Stimulated activated naive CD8-positive, alpha-beta T cell treated with anti-CD3 and anti-CD28 coated beads, Interleukin-15, Interleukin-2, amounts not matched to agents 100 ng/mL and 50 ng/mL, for 24 hours (primary cell): ENCODE data around the gene NTNG1.
"Not testable (repeated sequence)": the region's sequence is repeated elsewhere in the genome, so short reads cannot be mapped to it uniquely, and the experiment has no call there.

ENCODE experiments used
- H3K27ac Mint-ChIP-seq: one replicate; pipeline ENCODE4 v1.8.0; 2021; ENCODE audit warnings: mild to moderate bottlenecking, mixed read lengths
- H3K27me3 Mint-ChIP-seq: one replicate; pipeline ENCODE4 v1.8.0; 2021; ENCODE audit warnings: mixed read lengths
- H3K36me3 Mint-ChIP-seq: one replicate; pipeline ENCODE4 v1.8.0; 2021; ENCODE audit warnings: low read depth, mixed read lengths
- H3K4me1 Mint-ChIP-seq: one replicate; pipeline ENCODE4 v1.8.0; 2021; ENCODE audit warnings: low read depth, mixed read lengths
- H3K4me3 Mint-ChIP-seq: one replicate; pipeline ENCODE4 v1.8.0; 2021; ENCODE audit warnings: mild to moderate bottlenecking, mixed read lengths
- H3K9me3 Mint-ChIP-seq: one replicate; pipeline ENCODE4 v1.8.0; 2021; ENCODE audit warnings: mixed read lengths

NTNG1 gene

DNA sequence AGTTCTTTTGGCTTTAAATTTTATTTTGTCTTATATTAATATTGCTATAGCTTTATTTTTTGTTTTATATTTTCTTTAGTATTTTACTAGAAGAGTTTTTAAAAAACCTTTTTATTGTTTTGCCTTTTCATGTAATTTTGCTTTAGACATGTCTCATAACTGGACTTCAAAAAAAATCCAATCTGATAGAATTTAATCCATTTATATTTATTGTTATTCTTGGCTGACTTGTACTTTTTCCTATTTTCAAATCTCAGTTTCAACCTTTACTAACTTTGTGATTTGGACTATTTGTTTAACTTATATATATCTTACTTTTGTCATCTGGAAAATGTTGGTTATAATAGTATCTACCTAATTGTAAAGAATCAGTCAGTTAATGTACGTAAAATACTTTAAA lies 61.2 kb downstream of the NTNG1 start:
- Mint-ChIP-seq H3K9me3 (peaks cover 12% of the 10 kb centered on the region), H3K4me3 (no peak overlapping the region), H3K4me1 (no peaks in the 10 kb centered on the region), H3K27me3 (peaks cover 6% of the 10 kb centered on the region), H3K36me3 (no peaks in the 10 kb centered on the region), H3K27ac (no peak overlapping the region)

- no peaks in the 10 kb centered on the region for H3K4me1 Mint-ChIP-seq
- peaks cover 8% of the 10 kb centered on the region for H3K27me3 Mint-ChIP-seq
- H3K36me3 Mint-ChIP-seq, result no peaks in the 10 kb centered on the region
- peaks cover 4% of the 10 kb centered on the region for H3K9me3 Mint-ChIP-seq
- H3K27ac Mint-ChIP-seq, result no peak overlapping the region
- H3K4me3 Mint-ChIP-seq, result no peak overlapping the region
These were observed 72.4 kb downstream of the NTNG1 start for GRCh38 chr1:107213225-107213624.

- Mint-ChIP-seq H3K27ac (no peak overlapping the region), H3K4me3 (no peak overlapping the region), H3K36me3 (no peaks in the 10 kb centered on the region), H3K27me3 (peaks cover 3% of the 10 kb centered on the region), H3K9me3 (peaks cover 10% of the 10 kb centered on the region), H3K4me1 (no peaks in the 10 kb centered on the region)
These were observed 79.2 kb downstream of the NTNG1 start for GRCh38 chr1:107220036-107220435.

- H3K9me3 Mint-ChIP-seq, result no peaks in the 10 kb centered on the region
- no peaks in the 10 kb centered on the region for H3K36me3 Mint-ChIP-seq
- no peak overlapping the region for H3K27ac Mint-ChIP-seq
- H3K4me3 Mint-ChIP-seq, result no peak overlapping the region
- no peaks in the 10 kb centered on the region for H3K27me3 Mint-ChIP-seq
- H3K4me1 Mint-ChIP-seq, result no peaks in the 10 kb centered on the region
These were observed 84.9 kb downstream of the NTNG1 start for GRCh38 chr1:107225706-107226105.

DNA sequence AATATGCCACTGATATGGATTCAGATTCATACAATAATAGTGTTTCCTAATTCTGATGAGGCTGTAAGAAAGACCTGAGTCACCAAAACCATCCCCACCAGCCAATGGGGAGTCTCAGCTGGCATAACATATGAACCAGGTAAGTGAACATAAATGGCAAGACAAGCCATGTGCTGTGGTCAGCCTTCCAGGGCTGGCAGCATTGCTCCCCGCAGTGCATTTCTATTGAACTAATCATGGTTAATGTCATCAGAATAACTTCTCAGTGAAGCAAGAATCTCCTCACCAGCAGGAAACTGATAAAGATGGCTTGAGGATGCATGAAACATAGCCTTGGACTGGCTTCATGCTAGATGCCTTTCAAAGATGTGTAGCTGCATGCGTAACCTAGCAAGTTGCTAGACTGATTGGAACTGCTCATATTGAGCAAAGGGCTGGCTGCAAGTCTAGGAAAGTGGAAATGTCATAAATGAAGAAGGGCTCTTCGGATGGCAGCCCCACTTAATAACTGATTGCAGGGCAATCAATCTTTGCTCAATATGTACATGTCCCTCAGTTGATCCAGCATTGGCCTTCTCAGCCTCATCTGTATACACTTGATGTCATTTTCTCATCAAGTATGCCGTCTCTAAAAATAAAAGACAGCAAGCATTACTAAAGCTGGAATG lies 88.0 kb downstream of the NTNG1 start:
- no peak overlapping the region for H3K4me3 Mint-ChIP-seq

GRCh38 chr1:107229711-107230110 lies 88.9 kb downstream of the NTNG1 start:
- Mint-ChIP-seq H3K4me1 (no peaks in the 10 kb centered on the region), H3K4me3 (no peak overlapping the region), H3K27me3 (no peaks in the 10 kb centered on the region), H3K27ac (no peak overlapping the region), H3K36me3 (no peaks in the 10 kb centered on the region), H3K9me3 (no peaks in the 10 kb centered on the region)

More for the DNA sequence above, 88.0 kb downstream of the NTNG1 start:
- Mint-ChIP-seq H3K9me3 (no peaks in the 10 kb centered on the region), H3K36me3 (no peaks in the 10 kb centered on the region), H3K4me1 (no peaks in the 10 kb centered on the region), H3K27ac (no peak overlapping the region), H3K27me3 (no peaks in the 10 kb centered on the region)

- no peaks in the 10 kb centered on the region for H3K9me3 Mint-ChIP-seq
- H3K36me3 Mint-ChIP-seq, result no peaks in the 10 kb centered on the region
- H3K4me3 Mint-ChIP-seq, result no peak overlapping the region
- no peak overlapping the region for H3K27ac Mint-ChIP-seq
- H3K27me3 Mint-ChIP-seq, result no peaks in the 10 kb centered on the region
- no peaks in the 10 kb centered on the region for H3K4me1 Mint-ChIP-seq
These were observed 89.3 kb downstream of the NTNG1 start for GRCh38 chr1:107230121-107230520.

- no peak overlapping the region for H3K27ac Mint-ChIP-seq
- no peaks in the 10 kb centered on the region for H3K27me3 Mint-ChIP-seq
- no peaks in the 10 kb centered on the region for H3K4me1 Mint-ChIP-seq
- H3K4me3 Mint-ChIP-seq, result no peak overlapping the region
- H3K9me3 Mint-ChIP-seq, result peaks cover 8% of the 10 kb centered on the region
- H3K36me3 Mint-ChIP-seq, result no peaks in the 10 kb centered on the region
These were observed 90.5 kb downstream of the NTNG1 start for GRCh38 chr1:107231291-107231690.

DNA sequence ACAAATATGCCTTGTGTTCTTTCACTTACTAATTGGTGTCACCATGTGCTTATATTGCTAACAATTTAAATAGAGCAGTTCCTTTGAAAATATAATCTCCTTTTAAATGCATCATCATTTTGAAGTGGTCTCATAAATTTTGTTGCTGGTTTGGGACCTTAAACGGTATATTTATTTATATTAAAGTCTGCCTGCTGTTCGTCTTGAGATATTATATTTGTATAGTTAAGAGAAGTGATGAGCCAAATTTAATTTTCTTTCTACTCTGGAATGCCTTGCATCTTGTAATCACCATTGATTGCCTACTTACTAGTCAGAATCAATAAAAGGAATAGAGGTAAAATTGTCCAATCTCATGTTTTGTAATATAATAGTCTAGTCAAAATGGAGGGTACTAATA lies 91.6 kb downstream of the NTNG1 start:
- no peaks in the 10 kb centered on the region for H3K36me3 Mint-ChIP-seq
- no peaks in the 10 kb centered on the region for H3K4me1 Mint-ChIP-seq
- no peaks in the 10 kb centered on the region for H3K27me3 Mint-ChIP-seq
- no peak overlapping the region for H3K4me3 Mint-ChIP-seq
- H3K27ac Mint-ChIP-seq, result no peak overlapping the region
- peaks cover 17% of the 10 kb centered on the region for H3K9me3 Mint-ChIP-seq

DNA sequence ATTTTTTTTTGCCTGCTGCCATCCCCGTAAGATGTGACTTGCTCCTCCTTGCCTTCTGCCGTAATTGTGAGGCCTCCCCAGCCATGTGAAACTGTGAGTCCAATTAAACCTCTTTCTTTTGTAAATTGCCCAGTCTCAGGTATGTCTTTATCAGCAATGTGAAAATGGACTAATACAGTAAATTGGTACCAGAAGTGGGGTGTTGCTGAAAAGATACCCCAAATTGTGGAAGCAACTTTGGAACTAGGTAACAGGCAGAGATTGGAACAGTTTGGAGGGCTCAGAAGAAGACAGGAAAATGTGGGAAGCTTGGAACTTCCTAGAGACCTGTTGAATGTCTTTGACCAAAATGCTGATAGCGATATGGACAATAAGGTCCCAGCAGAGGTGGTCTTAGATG lies 95.9 kb downstream of the NTNG1 start:
- not testable (repeated sequence) for H3K4me1 Mint-ChIP-seq, H3K4me3 Mint-ChIP-seq, H3K27ac Mint-ChIP-seq, H3K27me3 Mint-ChIP-seq, H3K36me3 Mint-ChIP-seq
- H3K9me3 Mint-ChIP-seq, result peaks cover 17% of the 10 kb centered on the region

- peaks cover 3% of the 10 kb centered on the region for H3K27me3 Mint-ChIP-seq
- no peaks in the 10 kb centered on the region for H3K9me3 Mint-ChIP-seq
- H3K27ac Mint-ChIP-seq, result no peak overlapping the region
- H3K4me1 Mint-ChIP-seq, result no peaks in the 10 kb centered on the region
- H3K36me3 Mint-ChIP-seq, result no peaks in the 10 kb centered on the region
- no peak overlapping the region for H3K4me3 Mint-ChIP-seq
These were observed 102.6 kb downstream of the NTNG1 start for GRCh38 chr1:107243461-107243860.

DNA sequence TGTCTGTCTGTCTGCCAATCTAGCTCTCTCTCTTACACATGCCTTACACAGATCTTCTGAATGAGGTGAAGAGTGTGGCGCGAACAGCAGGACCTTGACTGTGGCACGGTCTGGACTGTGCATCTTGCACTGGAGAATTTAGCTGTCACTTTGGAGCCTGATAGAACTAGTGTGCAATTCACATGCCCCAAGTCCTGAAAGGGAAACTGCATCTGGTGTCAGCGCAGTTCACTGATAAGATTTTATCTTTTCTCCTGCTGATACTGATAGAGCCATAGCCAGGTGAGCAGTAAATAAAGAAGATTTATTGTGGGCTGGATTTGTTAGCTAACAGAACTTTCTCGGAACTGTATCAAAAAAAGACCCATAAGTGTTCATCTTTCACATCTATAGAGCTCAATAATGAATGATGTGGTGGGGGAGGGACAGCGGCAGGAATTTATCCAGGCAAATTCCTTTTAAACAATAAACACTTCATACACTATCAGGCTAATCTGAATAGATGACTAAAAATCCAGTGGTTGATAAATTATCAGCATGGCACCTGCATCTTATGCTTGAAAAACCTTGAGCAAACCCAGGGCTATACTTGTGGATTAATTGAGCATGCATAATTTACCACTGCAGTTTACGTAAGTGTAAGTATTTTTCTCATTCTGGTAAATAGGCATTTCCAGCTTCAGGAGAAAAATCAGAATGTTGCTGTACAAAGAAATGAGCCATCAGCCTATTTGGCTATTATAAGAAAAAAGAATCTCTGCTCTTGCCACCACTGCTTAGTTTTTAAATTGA lies 104.1 kb downstream of the NTNG1 start:
- Mint-ChIP-seq H3K4me3 (no peak overlapping the region), H3K9me3 (no peaks in the 10 kb centered on the region), H3K27me3 (peaks cover 3% of the 10 kb centered on the region)

GRCh38 chr1:107246775-107247345 lies 106.0 kb downstream of the NTNG1 start:
- H3K27me3 Mint-ChIP-seq, result peaks cover 8% of the 10 kb centered on the region
- no peak overlapping the region for H3K27ac Mint-ChIP-seq
- H3K9me3 Mint-ChIP-seq, result no peaks in the 10 kb centered on the region
- no peaks in the 10 kb centered on the region for H3K4me1 Mint-ChIP-seq
- H3K36me3 Mint-ChIP-seq, result no peaks in the 10 kb centered on the region
- no peak overlapping the region for H3K4me3 Mint-ChIP-seq

More for the DNA sequence above, 104.1 kb downstream of the NTNG1 start:
- H3K36me3 Mint-ChIP-seq, result no peaks in the 10 kb centered on the region
- no peak overlapping the region for H3K27ac Mint-ChIP-seq
- no peaks in the 10 kb centered on the region for H3K4me1 Mint-ChIP-seq

DNA sequence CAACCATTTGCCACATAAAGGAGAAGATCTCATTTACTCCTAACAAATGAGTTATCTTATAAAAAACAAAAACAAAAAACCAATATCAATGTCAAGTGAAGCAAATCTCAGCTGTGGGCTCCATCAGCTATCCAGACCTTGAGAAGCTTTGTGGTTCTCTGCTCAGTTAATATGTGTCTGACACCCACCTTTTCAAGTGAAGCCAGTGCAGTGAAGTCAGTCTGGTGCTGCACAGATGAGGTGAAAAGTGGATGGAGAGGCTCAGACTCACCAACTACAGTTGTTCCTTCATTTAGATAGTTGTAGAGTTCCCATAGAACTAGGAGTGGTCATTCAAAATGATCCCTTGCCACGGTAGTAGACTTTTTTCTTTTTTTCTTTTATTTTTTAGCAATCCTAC lies 106.8 kb downstream of the NTNG1 start:
- Mint-ChIP-seq H3K36me3 (no peaks in the 10 kb centered on the region), H3K4me3 (no peak overlapping the region), H3K27me3 (peaks cover 7% of the 10 kb centered on the region), H3K4me1 (no peaks in the 10 kb centered on the region), H3K27ac (no peak overlapping the region), H3K9me3 (no peaks in the 10 kb centered on the region)

DNA sequence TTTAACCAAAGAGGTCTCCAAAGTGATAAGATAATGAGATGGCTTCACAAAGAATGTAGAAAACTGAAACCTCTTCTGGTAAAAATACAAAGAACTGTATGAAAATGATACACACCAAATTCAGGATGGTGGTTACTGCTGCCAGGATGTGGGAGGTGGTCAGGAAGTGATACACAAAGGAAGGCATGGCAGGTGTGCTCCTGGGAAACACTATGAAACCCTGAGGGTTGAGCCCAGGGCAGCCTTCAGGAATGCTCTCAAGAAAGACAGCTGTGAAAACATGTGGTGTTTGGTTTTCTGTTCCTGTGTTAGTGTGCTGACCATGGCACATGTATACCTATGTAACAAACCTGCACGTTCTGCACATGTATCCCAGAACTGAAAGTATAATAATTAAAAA lies 109.3 kb downstream of the NTNG1 start:
- Mint-ChIP-seq H3K4me1 (no peaks in the 10 kb centered on the region), H3K4me3 (no peak overlapping the region), H3K27me3 (peaks cover 8% of the 10 kb centered on the region), H3K27ac (no peak overlapping the region), H3K9me3 (no peaks in the 10 kb centered on the region), H3K36me3 (no peaks in the 10 kb centered on the region)
